MM.1S (cell line): ENCODE measurements around the gene TMEM163.

ENCODE experiments used
- CTCF ChIP-seq: fragments of 300-600 bp; sonication (generic); IDR thresholded peaks from 2 replicates; pipeline ENCODE4 v1.5.1; 2016; ENCODE audit warnings: antibody characterized with exemption, low read length, mixed read lengths
- EZH2 ChIP-seq: fragments of 300-600 bp; sonication (generic); optimal IDR thresholded peaks from 2 replicates; pipeline ENCODE3; 2017; ENCODE audit warnings: low read depth, mild to moderate bottlenecking, antibody characterized with exemption, low read length, mixed read lengths
- EZH2phosphoT487 ChIP-seq: fragments of 300-600 bp; sonication (generic); IDR thresholded peaks from 2 replicates; pipeline ENCODE4 v1.6.1; 2018; ENCODE audit warnings: antibody characterized with exemption, low read length

GRCh38 chr2:134527381-134527780 lies 191.4 kb downstream of the TMEM163 start:
- TF ChIP-seq EZH2phosphoT487 (no peak), CTCF (no peak), EZH2 (no peak)
